Pulmonary artery endothelial cell (primary cell): ENCODE measurements around the gene IRF2BP2. TPM values are rescaled to one million over a fixed set of nuclear protein-coding genes. Genes with fewer than 3 reads are reported as not detected.

Source experiments
- DNase-seq: peaks from one replicate; pipeline ENCODE4 v3.0.0-alpha.2; 2011; ENCODE audit warnings: low read depth, low spot score
- total RNA-seq: library from RNA; depleted of rRNA; stranded (reverse); fragments of >200 nt; gene quantifications from 2 replicates; pipeline ENCODE4 v1.2.3, GENCODE V29; 2014

The IRF2BP2 gene
- total RNA-seq, 1 donor from 2014 or later = 62.4 TPM

DNA sequence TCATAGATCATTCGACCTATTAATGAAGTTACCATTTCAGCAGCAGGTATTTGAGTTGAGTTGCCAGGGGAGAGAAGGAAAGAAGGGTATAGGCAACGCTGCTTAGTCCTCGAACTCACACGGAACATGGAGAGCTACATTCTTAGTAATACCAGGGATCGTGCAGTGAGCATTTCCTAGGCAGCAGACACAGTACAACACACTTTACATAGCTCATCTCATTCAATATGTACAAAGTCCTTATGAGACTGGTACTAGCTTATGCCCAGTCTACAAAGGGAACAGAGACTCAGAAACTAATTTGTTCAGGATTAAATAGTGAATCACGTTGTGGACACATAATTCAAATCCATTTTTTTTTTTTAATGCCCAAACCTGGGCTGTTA is 25.6 kb downstream of the IRF2BP2 start:
- DNase-seq = no peak

DNA sequence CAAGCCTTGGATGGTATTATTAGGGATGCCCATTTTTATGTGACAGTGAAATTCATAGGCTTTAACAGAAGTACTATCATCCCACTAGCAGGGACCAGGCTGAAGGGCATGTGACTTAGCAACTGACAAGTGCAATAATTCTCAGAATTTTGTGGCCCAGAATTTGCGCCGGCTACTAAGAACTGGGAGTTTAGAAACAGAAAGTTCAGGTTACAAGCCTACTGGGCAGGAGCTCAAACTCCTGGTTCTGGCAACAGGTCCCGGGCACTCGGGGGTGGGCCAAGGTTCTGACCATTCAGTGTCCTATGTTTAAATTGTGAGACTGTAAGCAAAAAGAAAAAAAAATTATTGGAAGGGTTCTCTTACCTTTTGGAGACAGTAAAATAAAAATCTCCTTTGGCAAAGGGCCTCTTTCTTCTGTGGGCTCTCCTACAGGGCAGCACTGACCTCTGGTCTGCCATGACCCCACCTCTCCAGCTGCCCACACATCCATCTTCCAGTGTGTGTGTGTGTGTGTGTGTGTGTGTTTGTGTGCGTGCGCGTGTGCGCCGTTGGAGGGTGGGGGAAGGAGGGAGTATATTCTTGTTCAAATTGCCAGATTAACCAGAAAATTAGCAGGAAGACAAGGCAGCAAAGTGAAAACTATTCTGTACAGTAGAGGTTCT is 26.1 kb downstream of the IRF2BP2 start:
- DNase-seq = no peak

DNA sequence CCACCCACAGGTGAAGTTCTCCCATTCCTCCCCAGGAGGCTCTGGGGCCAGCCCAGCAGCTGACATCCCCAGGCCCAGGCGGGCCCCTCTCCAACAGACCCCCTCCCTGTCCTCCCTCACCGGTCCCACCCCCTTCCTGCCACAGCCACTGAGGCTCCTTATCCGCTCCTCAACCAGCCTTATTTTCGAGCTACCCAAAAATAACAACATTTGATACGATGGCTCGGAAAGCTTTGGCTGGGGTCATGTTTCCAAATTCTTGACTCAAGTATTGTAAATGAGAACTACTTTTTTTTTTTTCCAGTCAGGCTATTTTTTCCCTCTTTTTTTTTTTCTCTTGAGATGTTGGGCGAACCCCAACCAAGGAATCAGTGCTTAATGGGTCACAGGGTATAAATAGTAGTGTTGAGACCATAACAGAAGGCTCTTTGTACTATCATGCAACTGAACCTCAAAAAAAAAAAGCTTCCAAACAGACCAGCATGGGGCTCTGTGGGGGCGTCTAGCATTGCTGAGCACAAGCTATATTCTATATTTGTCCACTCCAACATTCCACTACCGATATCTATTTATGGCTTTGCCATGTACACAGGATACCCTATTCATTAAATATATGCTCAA is 27.2 kb downstream of the IRF2BP2 start:
- no peak for DNase-seq

DNA sequence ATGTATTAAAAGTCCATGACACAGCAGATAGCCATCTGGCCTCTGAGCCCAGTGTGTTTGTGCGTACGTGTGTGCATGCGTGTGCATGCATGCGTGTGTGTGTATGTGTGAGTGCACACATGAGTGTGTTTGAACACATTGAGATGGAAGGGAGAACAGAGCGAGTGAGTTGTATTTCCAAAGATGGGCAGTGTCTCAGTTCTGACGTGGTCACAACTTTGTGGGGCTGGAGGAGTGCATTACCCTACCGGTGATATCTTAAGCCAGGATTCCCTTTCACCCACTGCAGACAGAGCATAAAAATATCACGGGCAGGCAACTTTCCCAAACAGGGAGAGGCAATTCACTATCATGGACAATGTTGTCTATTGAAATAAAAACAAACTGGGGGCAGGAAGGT is 27.8 kb downstream of the IRF2BP2 start:
- DNase-seq = no peak

DNA sequence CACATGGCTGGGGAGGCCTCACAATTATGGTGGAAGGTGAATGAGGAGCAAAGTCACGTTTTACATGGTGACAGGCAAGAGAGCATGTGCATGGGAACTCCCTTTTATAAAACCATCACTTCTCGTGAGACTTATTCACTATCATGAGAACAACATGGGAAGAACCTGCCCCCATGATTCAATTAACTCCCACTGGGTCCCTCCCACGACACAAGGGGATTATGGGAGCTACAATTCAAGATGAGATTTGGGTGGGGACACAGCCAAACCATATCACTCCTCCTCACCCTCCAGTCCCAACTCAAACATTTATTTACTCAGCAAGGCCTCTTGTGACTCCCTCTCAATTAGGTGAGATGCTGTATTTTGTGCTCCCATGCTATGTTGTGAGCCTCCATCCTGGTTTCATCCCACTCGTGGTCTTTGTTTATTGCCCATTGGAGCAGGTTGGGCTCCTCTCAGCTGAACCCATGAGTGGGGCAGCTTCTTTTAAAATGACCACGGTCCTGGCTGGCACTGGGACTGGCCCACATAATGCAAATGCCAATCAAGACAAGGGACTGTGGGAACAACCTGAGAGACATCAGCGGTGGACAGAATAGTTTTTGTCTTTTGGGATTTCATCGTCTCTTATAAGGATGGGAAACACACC is 28.8 kb downstream of the IRF2BP2 start:
- no peak for DNase-seq

DNA sequence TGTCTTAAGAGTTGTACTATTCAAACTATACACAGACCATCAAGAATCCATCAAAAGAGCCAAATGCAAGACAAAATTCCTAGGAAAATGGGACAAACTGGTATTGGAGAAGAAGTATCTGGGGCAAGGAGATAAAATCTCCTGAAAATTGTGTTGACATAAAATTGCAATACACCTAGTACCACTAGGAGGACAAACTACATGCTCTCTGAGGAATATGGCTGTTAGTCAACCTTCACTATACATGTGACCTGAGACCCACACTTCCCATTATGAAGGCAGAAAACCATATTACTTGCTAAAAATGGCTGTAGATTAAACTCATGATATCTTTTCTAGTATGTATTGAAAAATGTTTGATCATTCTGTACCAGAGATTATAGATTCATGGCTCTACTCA is 30.0 kb downstream of the IRF2BP2 start:
- DNase-seq = no peak

DNA sequence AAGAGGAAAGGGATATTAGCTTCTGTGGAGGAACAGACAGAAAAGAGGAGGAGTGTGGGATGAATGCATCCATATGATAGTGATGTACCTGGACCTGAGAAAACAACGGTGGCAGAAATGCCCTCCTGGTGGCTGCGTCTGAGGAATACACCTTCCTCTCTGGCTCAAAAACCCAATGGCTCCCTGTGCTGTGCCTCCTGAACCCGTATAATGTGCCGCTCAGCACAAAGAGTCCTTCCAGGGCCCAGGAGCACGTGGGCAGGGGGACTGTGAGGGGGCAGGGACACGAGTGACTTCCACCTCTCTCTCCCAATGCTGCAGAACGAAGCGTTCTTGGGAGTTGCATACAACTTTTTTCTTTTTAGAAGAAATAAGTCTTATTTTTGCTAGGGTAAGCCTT is 31.2 kb downstream of the IRF2BP2 start:
- no peak for DNase-seq

DNA sequence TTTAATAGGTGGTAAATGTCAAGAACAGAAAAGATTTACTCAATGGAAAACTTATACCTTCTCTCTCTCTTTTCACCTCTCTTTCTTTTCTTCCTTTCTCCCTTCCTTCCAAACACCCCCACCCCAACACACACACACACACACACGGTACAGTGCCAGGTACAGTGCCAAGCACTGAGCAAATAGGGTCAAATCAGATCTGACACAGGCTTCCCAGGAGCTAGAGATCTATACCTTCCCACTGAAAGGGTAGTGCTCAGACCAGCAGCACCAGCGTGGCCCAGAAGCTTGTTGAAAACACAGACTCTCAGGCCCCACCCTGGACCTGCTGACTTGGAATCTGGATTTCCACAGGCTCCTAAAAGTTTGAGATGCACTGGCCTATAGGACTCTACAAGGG is 31.9 kb downstream of the IRF2BP2 start:
- DNase-seq = no peak

DNA sequence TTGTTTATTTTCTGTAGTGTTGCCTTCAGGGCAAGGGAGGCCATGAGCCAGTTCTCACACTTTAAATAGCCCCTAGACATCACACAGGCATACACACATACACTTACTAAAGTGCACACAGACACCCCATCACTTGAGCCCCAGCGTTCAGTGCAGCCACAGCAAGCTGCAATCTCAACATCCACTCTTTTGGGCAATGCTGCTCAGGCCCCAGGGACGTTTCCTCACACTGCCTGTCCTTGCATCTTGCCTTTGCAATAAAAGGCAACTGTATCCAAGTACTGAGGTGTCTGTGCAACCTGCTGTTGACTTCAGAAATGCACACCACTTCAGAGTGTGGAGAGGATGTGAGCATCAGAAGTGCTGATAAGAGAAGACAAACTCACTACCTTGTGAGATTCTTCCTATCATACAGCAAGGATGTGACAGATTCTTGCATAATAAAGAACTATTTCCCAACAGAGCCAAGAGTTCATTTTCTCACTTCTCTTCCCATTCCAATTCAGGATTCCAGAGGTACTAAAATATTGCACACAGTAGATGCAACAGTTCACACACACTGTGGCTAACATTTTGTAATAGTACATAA is 36.2 kb downstream of the IRF2BP2 start:
- no peak for DNase-seq

DNA sequence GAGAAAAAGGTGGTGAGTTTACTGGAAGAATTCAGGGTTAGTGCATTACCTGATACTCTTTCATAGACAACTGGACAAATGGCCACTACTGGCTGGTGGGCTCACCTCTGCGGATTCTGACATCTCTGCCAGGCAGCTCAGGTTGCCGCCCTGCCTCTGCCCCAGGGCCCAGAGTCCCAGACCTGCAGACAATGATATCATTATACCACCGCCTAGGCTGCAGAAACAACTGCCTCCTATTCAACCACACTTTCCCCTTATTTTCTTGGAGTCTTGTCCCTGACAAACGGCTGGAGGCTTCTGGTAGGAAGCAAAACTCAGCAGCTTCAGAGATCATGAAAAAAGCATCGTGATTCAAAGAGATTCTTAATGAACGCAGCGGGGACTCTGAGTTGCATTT is 37.0 kb downstream of the IRF2BP2 start:
- DNase-seq = no peak

DNA sequence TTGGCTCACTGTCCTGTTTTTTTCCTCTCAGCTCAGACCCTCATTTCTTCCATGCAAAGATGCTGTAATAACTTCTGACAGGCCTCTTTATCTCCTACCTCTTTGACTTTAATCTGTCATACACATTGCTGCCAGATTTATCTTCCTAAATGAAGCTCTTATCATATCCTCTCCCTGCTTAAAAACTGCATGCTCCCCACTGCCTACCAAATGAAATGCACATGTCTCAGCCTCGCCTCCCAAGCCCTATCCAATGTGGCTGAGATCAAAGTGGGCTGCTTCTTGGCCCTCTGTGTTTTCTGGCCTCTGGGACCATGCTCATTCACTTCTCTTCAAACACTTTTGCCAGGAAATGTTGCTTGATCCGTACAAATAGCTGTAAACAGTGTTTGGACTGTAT is 38.3 kb downstream of the IRF2BP2 start:
- no peak for DNase-seq

DNA sequence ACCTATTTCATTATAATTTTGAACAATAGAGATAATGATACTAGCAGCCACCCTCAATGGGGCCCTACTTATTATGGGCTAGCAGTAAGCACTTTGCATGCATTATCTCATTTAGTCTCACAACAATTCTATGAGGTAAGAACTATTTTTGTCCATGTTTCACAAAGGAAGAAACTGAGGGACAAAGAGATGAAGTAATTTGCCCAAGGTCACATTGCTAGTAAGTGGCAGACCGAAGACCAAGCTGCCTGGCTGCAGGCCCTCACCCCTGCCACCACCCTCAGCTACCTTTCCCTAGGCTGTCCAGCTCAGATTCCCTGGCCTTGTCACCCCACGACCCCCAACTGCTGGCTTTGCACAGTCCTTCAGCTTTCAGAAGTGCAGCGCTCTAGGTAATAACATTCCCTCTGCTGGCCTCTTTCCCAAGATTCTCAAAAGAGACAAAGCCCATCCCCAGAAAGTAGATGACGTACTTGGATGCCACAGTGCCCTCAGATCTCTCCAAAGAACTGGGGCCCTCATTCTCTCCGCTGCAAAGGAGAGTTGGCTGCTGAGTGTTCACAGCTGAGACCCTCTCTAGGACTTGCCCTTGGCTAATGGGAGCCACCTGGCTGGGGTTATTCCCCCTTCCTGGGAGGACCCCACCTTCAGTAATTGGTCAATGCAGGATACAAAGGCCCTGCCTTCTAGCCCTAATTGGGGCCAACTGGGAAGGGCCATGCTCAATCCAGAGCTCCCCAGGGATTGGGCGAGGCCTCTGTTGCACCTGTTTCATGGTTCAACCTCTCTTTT is 39.5 kb downstream of the IRF2BP2 start:
- DNase-seq = no peak

DNA sequence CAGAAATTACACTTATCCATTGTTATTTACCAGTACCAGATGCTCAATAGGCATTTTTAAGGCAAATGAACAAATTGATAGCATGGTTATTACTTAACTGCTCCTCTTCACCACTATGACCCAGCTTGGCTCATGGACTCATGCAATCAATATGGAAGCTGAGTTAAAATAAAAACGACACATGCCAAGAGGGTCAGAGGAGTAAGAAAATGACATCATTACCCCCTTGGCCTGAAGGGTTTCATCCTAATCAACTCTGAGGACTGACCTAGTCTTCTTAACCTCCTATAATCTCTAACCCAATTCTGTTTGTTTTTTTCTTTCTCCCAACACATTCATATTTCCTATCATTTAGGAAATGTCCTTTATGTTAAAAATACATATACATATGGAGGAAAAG is 41.6 kb downstream of the IRF2BP2 start:
- DNase-seq = no peak

DNA sequence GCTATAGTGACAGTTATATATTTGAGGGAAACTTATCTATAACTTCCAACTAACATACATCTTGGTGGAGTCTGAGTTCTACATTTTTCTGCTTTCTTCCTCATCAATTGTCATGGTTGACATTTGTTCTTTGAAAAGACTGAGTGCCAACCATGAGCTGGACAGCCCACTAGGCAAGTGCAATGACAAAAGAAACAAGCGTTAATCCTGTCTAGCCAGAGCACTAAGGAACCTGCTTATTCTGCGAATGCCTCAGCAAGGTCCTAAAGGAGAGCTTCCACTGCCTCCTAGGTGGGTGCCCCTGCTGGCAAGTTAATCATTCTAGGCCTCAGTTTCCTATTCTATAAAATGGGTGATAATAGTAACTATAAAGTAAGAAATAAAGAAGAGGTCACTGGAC is 44.8 kb downstream of the IRF2BP2 start:
- DNase-seq = no peak

DNA sequence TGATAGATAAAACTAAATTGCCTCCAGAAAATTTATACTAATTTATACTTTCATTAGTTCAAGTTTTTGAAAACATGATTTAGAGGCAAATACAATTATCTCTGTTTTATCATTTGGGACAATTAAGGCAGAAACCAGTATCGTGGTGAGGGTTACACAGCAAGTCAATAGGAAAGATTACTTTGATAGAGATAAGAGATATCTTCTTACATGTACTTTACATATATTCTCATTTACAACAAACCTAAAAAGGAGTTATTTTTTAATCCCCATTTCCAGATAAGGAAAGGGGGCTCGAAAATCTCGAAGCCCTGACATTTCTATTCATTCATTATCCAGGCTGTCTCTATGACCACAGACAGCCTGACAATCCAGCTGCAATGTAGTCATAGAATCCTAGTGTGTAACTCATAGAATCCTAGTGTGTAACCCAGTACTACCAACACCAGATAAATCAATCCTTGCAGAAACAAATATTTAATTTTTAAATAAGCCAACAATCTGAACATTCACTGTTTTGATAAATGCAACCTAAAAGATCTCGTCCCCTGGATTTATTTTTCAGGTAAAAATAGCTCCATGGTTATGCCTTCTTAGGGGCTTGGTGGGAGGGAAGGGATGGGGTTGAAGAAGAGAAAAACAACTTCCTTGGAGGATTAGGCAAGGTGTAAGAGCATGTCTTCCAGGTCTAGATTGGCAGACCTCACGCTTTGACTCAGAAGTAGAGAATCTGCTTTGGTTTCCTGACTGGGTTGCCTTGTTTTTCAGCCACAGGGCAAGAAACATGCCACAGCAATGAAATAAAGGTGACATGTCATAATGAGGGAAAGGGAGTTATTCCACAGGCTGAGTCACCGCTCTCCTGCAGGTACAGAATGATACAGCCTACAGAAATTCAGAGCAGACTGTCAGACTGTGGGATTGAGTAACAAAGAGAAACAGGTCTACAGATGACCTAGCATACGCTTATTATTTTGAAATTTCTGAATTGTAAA is 45.6 kb downstream of the IRF2BP2 start:
- DNase-seq = no peak

DNA sequence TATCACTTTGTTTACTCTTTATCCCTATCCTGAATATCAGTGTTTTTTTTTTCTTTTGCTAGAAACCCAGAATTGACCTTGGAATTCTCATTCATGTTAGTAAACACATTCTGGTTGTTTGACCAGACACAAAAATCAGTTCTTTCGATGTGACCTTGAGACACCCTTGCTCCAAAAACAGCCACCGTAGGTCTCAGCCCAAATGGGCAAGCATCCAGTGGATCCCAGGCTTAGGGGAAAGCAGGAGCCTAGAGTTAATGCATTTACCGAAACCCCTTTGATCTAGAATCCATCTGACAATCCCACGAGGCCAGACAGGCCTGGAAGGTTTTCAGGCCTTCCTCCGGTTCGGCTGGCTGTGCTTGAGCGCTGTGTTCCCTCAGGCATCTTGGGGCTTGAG is 47.6 kb downstream of the IRF2BP2 start:
- DNase-seq = no peak

DNA sequence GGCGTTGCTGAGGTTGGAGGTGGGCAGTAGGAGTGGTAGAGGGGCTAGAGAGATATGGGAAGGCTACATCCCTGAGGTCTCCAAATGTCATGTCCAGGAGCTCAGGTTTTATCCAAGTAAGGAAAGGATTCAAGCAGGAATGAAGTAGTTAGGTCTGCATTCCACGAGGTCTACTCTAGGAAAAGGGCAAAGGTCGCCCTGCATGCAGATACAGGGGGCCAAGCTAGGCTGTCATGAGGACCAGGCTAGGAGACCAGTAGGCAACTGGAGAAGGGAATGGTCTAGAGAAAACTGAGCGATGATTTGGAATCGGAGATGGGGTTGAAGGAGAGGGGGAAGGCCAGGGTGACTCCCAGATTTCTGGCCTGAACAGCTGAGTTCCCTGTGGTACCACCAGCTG is 48.7 kb downstream of the IRF2BP2 start:
- no peak for DNase-seq

DNA sequence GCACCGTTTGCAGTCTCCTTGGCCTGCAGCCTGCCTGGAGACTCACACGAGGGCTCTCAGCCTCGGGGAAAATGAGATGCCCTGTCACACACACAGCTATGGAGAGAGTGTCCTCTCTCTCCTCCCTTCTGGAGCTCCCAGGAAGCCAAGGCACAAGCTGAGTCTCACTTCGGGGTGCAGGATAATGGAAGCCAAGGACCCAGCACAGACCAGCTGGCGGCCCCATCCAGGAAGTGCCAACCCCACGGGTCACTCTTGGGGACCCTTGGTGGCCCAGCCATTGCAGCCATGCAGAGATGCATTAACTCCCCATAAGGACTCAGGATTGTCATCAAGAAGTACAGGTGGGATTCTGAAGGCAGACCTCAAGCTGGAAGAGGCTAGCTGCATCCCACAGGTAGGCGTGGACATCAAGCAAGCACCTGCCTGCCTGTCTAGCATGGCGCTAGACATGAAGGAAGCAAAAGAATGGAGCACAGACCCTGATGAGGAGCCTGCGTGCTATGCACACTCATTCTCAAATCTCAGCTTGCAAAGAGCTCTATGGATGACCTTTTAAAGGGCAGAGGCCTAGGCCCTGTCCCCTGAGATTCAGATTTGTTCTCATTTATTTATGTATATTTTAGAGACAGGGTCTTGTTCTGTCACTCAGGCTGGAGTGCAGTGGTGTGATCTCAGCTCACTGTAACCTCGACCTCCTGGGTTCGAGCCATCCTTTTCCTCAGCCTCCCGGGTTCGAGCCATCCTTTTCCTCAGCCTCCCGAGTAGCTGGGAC is 49.9 kb downstream of the IRF2BP2 start:
- DNase-seq = no peak

DNA sequence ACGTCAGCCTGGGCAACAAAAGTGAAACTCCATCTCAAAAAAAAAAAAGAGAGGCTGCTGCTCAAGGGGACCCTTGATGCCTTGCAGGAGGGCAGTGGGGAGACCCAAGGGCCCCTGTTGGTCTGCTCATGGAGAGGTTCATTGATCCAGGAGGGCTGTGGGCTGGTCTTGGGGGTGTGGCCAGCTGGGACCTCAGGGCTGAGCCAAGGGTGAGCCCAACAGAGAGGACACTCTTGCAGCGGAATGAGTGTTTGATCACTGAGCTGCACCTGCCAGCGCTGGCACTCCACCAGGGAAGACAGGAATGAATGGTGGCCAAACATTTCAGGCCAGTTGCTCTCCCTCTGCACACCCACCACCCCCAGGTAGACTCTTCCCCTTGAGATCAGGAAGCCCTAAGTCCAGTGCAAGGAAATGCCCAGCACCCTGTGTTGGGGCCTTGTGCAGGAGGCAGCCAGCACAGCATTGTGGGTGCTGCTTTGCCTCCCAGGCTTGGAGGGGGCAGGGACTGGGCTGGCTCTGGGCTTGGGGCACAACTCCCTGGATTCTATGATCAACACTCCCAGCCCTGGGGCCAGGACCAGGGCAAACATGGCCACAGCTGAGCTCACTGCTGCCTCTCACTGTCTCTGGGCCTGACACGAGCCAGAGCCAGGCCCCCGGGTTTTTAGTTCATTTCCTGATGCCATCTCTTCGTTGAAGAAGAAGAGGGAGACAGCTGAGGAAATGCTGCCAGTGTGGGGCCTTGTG is 50.7 kb downstream of the IRF2BP2 start:
- no peak for DNase-seq
